ENCODE data around the gene ITSN2.

Gene ITSN2

DNA sequence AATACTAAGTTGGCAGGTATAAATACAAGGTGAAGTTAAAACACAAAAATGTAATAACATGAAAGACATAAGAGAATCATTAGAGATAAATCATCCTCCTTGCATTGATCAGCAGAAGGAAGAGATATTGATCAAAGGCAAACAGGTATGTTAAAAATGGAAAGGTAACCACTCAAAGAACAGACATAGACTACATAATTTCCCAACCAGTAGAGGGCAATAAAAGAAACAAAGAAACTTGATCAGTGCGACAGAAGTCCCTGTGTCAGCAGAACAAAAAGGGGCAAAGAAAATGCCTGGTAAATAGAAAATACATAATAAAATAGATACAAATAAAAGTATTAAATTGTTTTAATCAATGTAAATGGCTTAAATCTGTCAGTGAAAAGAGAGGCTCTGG lies 131.9 kb downstream of the ITSN2 start:
- Histone ChIP-seq H3K56ac (ENCODE audit: low read length) (no peak overlapping the region), H3K79me1 (ENCODE audit: low read length) (no peaks in the 10 kb centered on the region), H3K4me3 (ENCODE audit: low read length) (no peak overlapping the region), H4K8ac (ENCODE audit: low read depth, low read length) (no peak overlapping the region), H3K27me3 (ENCODE audit: insufficient read depth, low read length, poor library complexity) (no peaks in the 10 kb centered on the region), H2AK5ac (ENCODE audit: low read length) (no peak overlapping the region), H3K9ac (ENCODE audit: low read length) (no peak overlapping the region), H3K36me3 (ENCODE audit: control insufficient read depth, insufficient read depth, low read length) (no peaks in the 10 kb centered on the region), H3K27ac (ENCODE audit: low read depth, low read length) (no peak overlapping the region), H4K5ac (ENCODE audit: low read length) (no peak overlapping the region), H2BK5ac (ENCODE audit: low read length) (no peak overlapping the region), H3K4me2 (ENCODE audit: low read length) (no peak overlapping the region), H3K23ac (ENCODE audit: low read length) (no peak overlapping the region), H3K4ac (ENCODE audit: low read depth, low read length) (no peak overlapping the region), H2BK120ac (ENCODE audit: low read depth, low read length) (no peak overlapping the region), H3K79me2 (ENCODE audit: control insufficient read depth, insufficient read depth, low read length) (no peaks in the 10 kb centered on the region), H3K4me1 (ENCODE audit: control insufficient read depth, low read depth, low read length) (no peaks in the 10 kb centered on the region), H3K18ac (ENCODE audit: low read length) (no peak overlapping the region), H2BK15ac (replicated peaks; ENCODE audit: low read depth) (no peak overlapping the region)
- peak; percentile 45 for DNase-seq
- no CpG with 5 or more reads among the region's 1 CpG for WGBS (ENCODE audit: extremely low coverage, insufficient coverage, low lambda C conversion rate)

DNA sequence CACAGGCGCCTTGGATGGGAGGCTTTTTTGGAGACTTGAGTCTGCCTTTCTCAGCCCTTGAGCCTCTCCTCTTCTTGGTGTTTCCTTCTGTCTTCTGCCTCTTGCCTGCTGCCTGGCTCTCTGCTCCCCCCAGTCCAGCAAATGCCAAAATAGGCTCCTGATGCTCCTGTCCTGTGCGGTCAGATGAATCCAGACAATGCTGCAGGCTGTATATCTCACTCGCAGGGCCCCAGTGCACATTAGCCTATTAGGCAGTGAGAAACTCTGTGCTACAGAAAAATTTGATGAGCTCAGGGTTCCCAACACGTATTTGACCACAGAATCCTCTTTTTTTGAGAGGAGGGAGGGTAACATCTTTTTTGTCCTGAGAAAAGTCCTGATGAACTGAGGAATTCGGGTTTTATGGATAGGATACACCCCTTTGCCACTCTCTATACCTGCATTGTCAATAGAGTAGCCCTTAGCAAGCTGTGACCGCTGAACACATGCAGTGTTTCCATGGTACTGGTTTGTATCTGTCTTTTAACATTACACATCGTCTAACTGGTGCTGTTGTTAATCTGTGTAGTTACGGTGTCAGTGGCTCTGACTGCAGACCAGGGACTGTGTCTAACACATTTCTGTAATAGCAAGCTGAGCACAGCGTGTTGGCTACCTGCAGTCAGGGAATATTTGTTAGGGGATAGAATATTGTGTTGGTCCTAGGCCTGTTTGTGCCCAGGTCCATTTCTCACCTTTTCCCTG lies 134.7 kb downstream of the ITSN2 start:
- H3K4ac ChIP-seq (ENCODE audit: low read depth, low read length) = no peak overlapping the region
- no peak overlapping the region for H3K27ac ChIP-seq (ENCODE audit: low read depth, low read length)
- H2BK5ac ChIP-seq (ENCODE audit: low read length) = no peak overlapping the region
- peak; percentile 10 for DNase-seq
- no peak overlapping the region for H2BK15ac ChIP-seq (replicated peaks; ENCODE audit: low read depth)
- no peak overlapping the region for H2BK120ac ChIP-seq (ENCODE audit: low read depth, low read length)
- no peak overlapping the region for H4K5ac ChIP-seq (ENCODE audit: low read length)
- no peaks in the 10 kb centered on the region for H3K4me1 ChIP-seq (ENCODE audit: control insufficient read depth, low read depth, low read length)
- H3K4me2 ChIP-seq (ENCODE audit: low read length) = no peak overlapping the region
- no peak overlapping the region for H4K8ac ChIP-seq (ENCODE audit: low read depth, low read length)
- H3K36me3 ChIP-seq (ENCODE audit: control insufficient read depth, insufficient read depth, low read length) = no peaks in the 10 kb centered on the region
- no peak overlapping the region for H3K18ac ChIP-seq (ENCODE audit: low read length)
- no peaks in the 10 kb centered on the region for H3K27me3 ChIP-seq (ENCODE audit: insufficient read depth, low read length, poor library complexity)
- no peak overlapping the region for H3K9ac ChIP-seq (ENCODE audit: low read length)
- no peak overlapping the region for H3K4me3 ChIP-seq (ENCODE audit: low read length)
- H3K79me1 ChIP-seq (ENCODE audit: low read length) = no peaks in the 10 kb centered on the region
- no peak overlapping the region for H3K56ac ChIP-seq (ENCODE audit: low read length)
- no peak overlapping the region for H2AK5ac ChIP-seq (ENCODE audit: low read length)
- no CpG with 5 or more reads among the region's 9 CpGs for WGBS (ENCODE audit: extremely low coverage, insufficient coverage, low lambda C conversion rate)
- H3K23ac ChIP-seq (ENCODE audit: low read length) = no peak overlapping the region
- H3K79me2 ChIP-seq (ENCODE audit: control insufficient read depth, insufficient read depth, low read length) = no peaks in the 10 kb centered on the region

DNA sequence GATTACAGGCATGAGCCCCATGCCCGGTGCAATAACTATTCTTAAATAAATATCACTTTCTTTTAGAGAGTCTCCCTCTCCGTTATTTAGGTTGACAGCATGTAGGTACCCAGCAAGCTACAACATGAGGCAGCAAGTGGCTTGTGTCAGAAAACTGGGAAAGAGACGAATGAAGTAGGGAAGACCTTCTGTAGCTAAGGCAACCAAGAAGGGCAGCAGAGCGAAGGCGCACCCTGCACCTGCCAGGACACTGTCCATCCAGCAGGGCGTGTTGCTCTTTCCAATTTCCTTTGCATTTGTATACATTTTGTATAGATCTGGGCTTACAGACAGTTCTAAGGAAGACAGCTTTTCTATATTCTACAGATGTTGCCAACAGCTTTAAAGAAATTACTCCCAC lies 137.4 kb downstream of the ITSN2 start:
- Histone ChIP-seq H3K4me1 (ENCODE audit: control insufficient read depth, low read depth, low read length) (no peaks in the 10 kb centered on the region), H3K27me3 (ENCODE audit: insufficient read depth, low read length, poor library complexity) (no peaks in the 10 kb centered on the region), H3K79me2 (ENCODE audit: control insufficient read depth, insufficient read depth, low read length) (no peaks in the 10 kb centered on the region), H4K5ac (ENCODE audit: low read length) (no peak overlapping the region), H2BK5ac (ENCODE audit: low read length) (no peak overlapping the region), H3K4ac (ENCODE audit: low read depth, low read length) (no peak overlapping the region), H3K4me3 (ENCODE audit: low read length) (no peak overlapping the region), H3K36me3 (ENCODE audit: control insufficient read depth, insufficient read depth, low read length) (no peaks in the 10 kb centered on the region), H2AK5ac (ENCODE audit: low read length) (no peak overlapping the region), H3K56ac (ENCODE audit: low read length) (no peak overlapping the region), H2BK120ac (ENCODE audit: low read depth, low read length) (no peak overlapping the region), H3K9ac (ENCODE audit: low read length) (no peak overlapping the region), H3K79me1 (ENCODE audit: low read length) (no peaks in the 10 kb centered on the region), H3K27ac (ENCODE audit: low read depth, low read length) (no peak overlapping the region), H3K18ac (ENCODE audit: low read length) (no peak overlapping the region), H3K23ac (ENCODE audit: low read length) (no peak overlapping the region), H4K8ac (ENCODE audit: low read depth, low read length) (no peak overlapping the region), H3K4me2 (ENCODE audit: low read length) (no peak overlapping the region), H2BK15ac (replicated peaks; ENCODE audit: low read depth) (no peak overlapping the region)
- DNase-seq = no peak
- no CpG with 5 or more reads among the region's 6 CpGs for WGBS (ENCODE audit: extremely low coverage, insufficient coverage, low lambda C conversion rate)

DNA sequence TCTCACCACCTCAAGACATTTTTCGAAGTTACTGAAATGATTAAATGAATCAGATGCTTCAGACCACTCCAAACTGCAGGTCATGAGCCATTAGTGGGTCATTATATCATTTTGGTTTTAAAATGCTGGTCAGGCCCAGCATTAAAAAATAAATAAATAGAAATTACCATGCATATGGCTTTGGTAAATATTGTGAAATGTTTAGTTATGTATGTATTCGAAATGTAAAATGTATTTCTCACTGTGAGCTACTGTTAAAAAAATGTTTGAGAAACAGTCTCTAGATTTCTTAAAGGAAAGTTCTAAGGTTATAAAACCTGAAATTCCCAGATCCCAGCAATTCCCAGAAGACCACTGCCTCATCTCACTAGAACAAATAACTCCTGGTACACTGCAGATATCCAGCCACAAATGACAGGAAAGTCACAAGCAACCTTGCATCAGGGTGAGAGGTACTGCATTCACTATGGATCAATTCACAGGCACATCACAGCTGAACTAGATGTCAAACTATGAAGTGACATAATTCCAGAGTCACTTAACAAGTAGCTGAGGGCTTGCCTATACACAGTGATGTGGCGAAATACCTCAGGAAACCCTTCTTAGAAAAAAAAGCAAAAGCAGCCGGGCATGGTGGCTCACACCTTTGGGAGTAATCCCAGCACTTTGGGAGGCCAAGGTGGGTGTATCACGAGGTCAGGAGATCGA lies 138.8 kb downstream of the ITSN2 start:
- Histone ChIP-seq H3K23ac (ENCODE audit: low read length) (no peak overlapping the region), H2AK5ac (ENCODE audit: low read length) (no peak overlapping the region), H4K8ac (ENCODE audit: low read depth, low read length) (no peak overlapping the region), H3K27ac (ENCODE audit: low read depth, low read length) (no peak overlapping the region), H3K4me1 (ENCODE audit: control insufficient read depth, low read depth, low read length) (no peaks in the 10 kb centered on the region), H3K27me3 (ENCODE audit: insufficient read depth, low read length, poor library complexity) (no peaks in the 10 kb centered on the region), H3K18ac (ENCODE audit: low read length) (no peak overlapping the region), H2BK120ac (ENCODE audit: low read depth, low read length) (no peak overlapping the region), H3K56ac (ENCODE audit: low read length) (no peak overlapping the region), H3K9ac (ENCODE audit: low read length) (no peak overlapping the region), H2BK15ac (replicated peaks; ENCODE audit: low read depth) (no peak overlapping the region), H3K79me2 (ENCODE audit: control insufficient read depth, insufficient read depth, low read length) (no peaks in the 10 kb centered on the region), H3K4ac (ENCODE audit: low read depth, low read length) (no peak overlapping the region), H3K36me3 (ENCODE audit: control insufficient read depth, insufficient read depth, low read length) (no peaks in the 10 kb centered on the region), H3K79me1 (ENCODE audit: low read length) (no peaks in the 10 kb centered on the region), H3K4me3 (ENCODE audit: low read length) (no peak overlapping the region), H4K5ac (ENCODE audit: low read length) (no peak overlapping the region), H3K4me2 (ENCODE audit: low read length) (no peak overlapping the region), H2BK5ac (ENCODE audit: low read length) (no peak overlapping the region)
- no peak for DNase-seq
- WGBS (ENCODE audit: extremely low coverage, insufficient coverage, low lambda C conversion rate) = 100% methylated on average over 1 of the region's 6 CpGs

DNA sequence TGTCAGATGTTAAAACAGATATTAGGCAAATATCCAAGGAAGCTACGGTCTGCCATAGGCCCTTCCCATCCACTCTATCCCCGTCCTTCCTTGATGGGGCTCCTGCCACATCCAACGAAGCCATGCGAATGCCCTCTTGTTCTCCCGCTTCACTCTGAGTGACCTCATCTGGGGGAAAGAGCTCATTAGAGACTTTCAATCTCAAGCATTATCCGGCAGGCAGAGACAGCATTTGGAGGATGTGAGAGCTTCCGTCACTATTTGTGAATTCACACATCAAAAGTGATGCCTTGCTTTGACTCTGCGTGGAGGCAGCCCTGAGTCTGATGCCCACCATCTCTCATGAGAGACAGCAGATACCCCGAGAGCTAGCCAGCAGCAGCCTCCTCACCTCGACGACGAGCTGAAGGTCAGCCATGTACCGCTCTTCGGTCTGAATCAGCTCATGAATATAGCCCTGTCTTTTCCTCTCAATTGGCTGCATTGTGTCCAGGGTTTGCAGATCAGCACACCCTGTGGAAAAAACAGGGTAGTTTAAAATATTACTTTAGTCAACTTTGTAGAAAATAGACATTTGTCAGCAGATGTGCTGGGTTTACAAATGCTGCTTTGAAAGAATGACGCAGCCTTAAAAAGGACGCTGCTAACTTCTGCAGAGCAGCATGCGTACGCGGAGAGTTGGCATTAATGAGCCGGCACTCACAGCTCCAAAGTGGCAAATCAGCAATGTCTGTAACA lies 139.6 kb downstream of the ITSN2 start:
- H3K27ac ChIP-seq (ENCODE audit: low read depth, low read length) = no peak overlapping the region
- no CpG with 5 or more reads among the region's 20 CpGs for WGBS (ENCODE audit: extremely low coverage, insufficient coverage, low lambda C conversion rate)
- no peak overlapping the region for H4K8ac ChIP-seq (ENCODE audit: low read depth, low read length)
- H2AK5ac ChIP-seq (ENCODE audit: low read length) = no peak overlapping the region
- H3K4me2 ChIP-seq (ENCODE audit: low read length) = no peak overlapping the region
- H3K4me1 ChIP-seq (ENCODE audit: control insufficient read depth, low read depth, low read length) = no peaks in the 10 kb centered on the region
- no peak overlapping the region for H3K4ac ChIP-seq (ENCODE audit: low read depth, low read length)
- DNase-seq = no peak
- H4K5ac ChIP-seq (ENCODE audit: low read length) = no peak overlapping the region
- H3K56ac ChIP-seq (ENCODE audit: low read length) = no peak overlapping the region
- H3K79me1 ChIP-seq (ENCODE audit: low read length) = no peaks in the 10 kb centered on the region
- H2BK120ac ChIP-seq (ENCODE audit: low read depth, low read length) = no peak overlapping the region
- no peaks in the 10 kb centered on the region for H3K79me2 ChIP-seq (ENCODE audit: control insufficient read depth, insufficient read depth, low read length)
- no peak overlapping the region for H2BK5ac ChIP-seq (ENCODE audit: low read length)
- H2BK15ac ChIP-seq (replicated peaks; ENCODE audit: low read depth) = no peak overlapping the region
- H3K36me3 ChIP-seq (ENCODE audit: control insufficient read depth, insufficient read depth, low read length) = no peaks in the 10 kb centered on the region
- no peak overlapping the region for H3K23ac ChIP-seq (ENCODE audit: low read length)
- H3K27me3 ChIP-seq (ENCODE audit: insufficient read depth, low read length, poor library complexity) = no peaks in the 10 kb centered on the region
- H3K9ac ChIP-seq (ENCODE audit: low read length) = no peak overlapping the region
- H3K18ac ChIP-seq (ENCODE audit: low read length) = no peak overlapping the region
- no peak overlapping the region for H3K4me3 ChIP-seq (ENCODE audit: low read length)

All from mesendoderm (in vitro differentiated cells).